B cell (primary cell): ENCODE data around the gene FLT1. TPM values are rescaled to one million over a fixed set of nuclear protein-coding genes. Genes with fewer than 3 reads are reported as not detected.

ENCODE experiments used
- ATAC-seq: fragments of 200-7000 bp; cut with Tn5 transposase; one replicate; pipeline ENCODE4 v1.10.0; 2021; ENCODE audit warnings: low read depth, mild to moderate bottlenecking, moderate number of reproducible peaks, moderate library complexity
- CTCF ChIA-PET: fragments of 350-600 bp; sonication (Branson Sonifier 250); formaldehyde crosslinking; loops from one replicate; lab custom pipeline; 2021; ENCODE audit warnings: antibody characterized with exemption, inconsistent platforms; lab: Charles Lee
- POLR2A ChIA-PET: fragments of 350-600 bp; sonication (Branson Sonifier 250); formaldehyde crosslinking; loops from one replicate; lab custom pipeline; 2021; ENCODE audit warnings: antibody characterized with exemption; lab: Charles Lee
- DNase-seq: peaks from one replicate; pipeline ENCODE4 v3.0.0; 2013
- H2AFZ ChIP-seq: 2 replicates; pipeline ENCODE4 v1.6.1; 2012; ENCODE audit warnings: mild to moderate bottlenecking, low read depth, low read length; ENCODE audit not compliant: insufficient read depth, poor library complexity, severe bottlenecking
- H3K27ac ChIP-seq, 2 donors: 1 replicate in 1 of 2; 2 replicates in 1 of 2; pipeline ENCODE4 v1.5.1; 2012 to 2013; ENCODE audit warnings: low read length in 2 of 2, mild to moderate bottlenecking in 2 of 2, moderate library complexity in 1 of 2
- H3K27me3 ChIP-seq, 4 experiments: fragments of 200-600 bp in 1 of 4; sonication (generic) in 1 of 4; replicated peaks in 1 of 4; 1 replicate in 2 of 4; 2 replicates in 2 of 4; pipeline versions ENCODE4 v1.6.1 to v1.7.0; 2013 to 2016; ENCODE audit warnings: low read length in 3 of 4, mild to moderate bottlenecking in 2 of 4, mixed read lengths in 1 of 4, moderate library complexity in 1 of 4; ENCODE audit not compliant: insufficient read depth in 4 of 4, control insufficient read depth in 3 of 4; ENCODE audit errors: control extremely low read depth in 1 of 4
- H3K36me3 ChIP-seq, 2 experiments: replicated peaks in 1 of 2; 1 replicate in 1 of 2; 2 replicates in 1 of 2; pipeline versions ENCODE4 v1.6.1 to v1.7.1; 2013; ENCODE audit warnings: low read length in 1 of 2; ENCODE audit not compliant: insufficient read depth in 2 of 2, control insufficient read depth in 1 of 2; ENCODE audit errors: control extremely low read depth in 1 of 2, extremely low read depth in 1 of 2
- H3K4me1 ChIP-seq, 2 donors: fragments of 200-600 bp in 1 of 2; sonication (generic) in 1 of 2; 1 replicate in 1 of 2; 2 replicates in 1 of 2; pipeline versions ENCODE4 v1.5.1 to v1.6.1; 2013 to 2017; ENCODE audit warnings: low read length in 2 of 2; ENCODE audit not compliant: control insufficient read depth in 2 of 2, insufficient read depth in 2 of 2
- H3K4me2 ChIP-seq: replicated peaks from 2 replicates; pipeline ENCODE3; 2012; ENCODE audit warnings: mild to moderate bottlenecking, low read depth, low read length; ENCODE audit not compliant: poor library complexity, severe bottlenecking
- H3K4me3 ChIP-seq, 5 experiments: fragments of 200-600 bp in 1 of 5; sonication (generic) in 1 of 5; 1 replicate in 3 of 5; 2 replicates in 2 of 5; pipeline versions ENCODE4 v1.5.1 to v1.7.0; 2011 to 2016; ENCODE audit warnings: low read length in 4 of 5, mild to moderate bottlenecking in 4 of 5, low read depth in 2 of 5, control low read depth in 1 of 5, moderate library complexity in 1 of 5; ENCODE audit not compliant: insufficient read depth in 1 of 5; ENCODE audit errors: control extremely low read depth in 1 of 5, extremely low read depth in 1 of 5
- H3K79me2 ChIP-seq: fragments of 200-600 bp; sonication (generic); one replicate; pipeline ENCODE4 v1.6.0; 2016; ENCODE audit warnings: low read length; ENCODE audit not compliant: control insufficient read depth, insufficient read depth
- H3K9ac ChIP-seq: fragments of 200-600 bp; sonication (generic); 2 replicates; pipeline ENCODE4 v1.6.1; 2017; ENCODE audit warnings: mild to moderate bottlenecking, low read length, moderate library complexity
- H3K9me3 ChIP-seq, 3 donors: one replicate each; pipeline versions ENCODE4 v1.6.1 to v1.7.1; 2013; ENCODE audit warnings: low read length in 2 of 3; ENCODE audit not compliant: control insufficient read depth in 2 of 3, insufficient read depth in 1 of 3; ENCODE audit errors: control extremely low read depth in 1 of 3
- H4K20me1 ChIP-seq: 2 replicates; pipeline ENCODE4 v1.6.0; 2012; ENCODE audit warnings: mild to moderate bottlenecking, low read length; ENCODE audit not compliant: insufficient read depth, control insufficient read depth, poor library complexity, severe bottlenecking
- H3K27ac Mint-ChIP-seq: one replicate; pipeline ENCODE4 v1.8.0; 2021; ENCODE audit warnings: mixed read lengths
- H3K27me3 Mint-ChIP-seq: one replicate; pipeline ENCODE4 v1.8.0; 2021; ENCODE audit warnings: mixed read lengths
- H3K4me1 Mint-ChIP-seq: one replicate; pipeline ENCODE4 v1.8.0; 2021; ENCODE audit warnings: mixed read lengths
- H3K4me3 Mint-ChIP-seq: one replicate; pipeline ENCODE4 v1.8.0; 2021; ENCODE audit warnings: mixed read lengths
- H3K9me3 Mint-ChIP-seq: one replicate; pipeline ENCODE4 v1.8.0; 2022; ENCODE audit warnings: mixed read lengths; ENCODE audit not compliant: insufficient read depth
- EZH2 ChIP-seq: IDR thresholded peaks from 2 replicates; pipeline ENCODE4 v1.6.1; 2012; ENCODE audit warnings: borderline replicate concordance, low read depth, mild to moderate bottlenecking, moderate library complexity, low read length; ENCODE audit not compliant: insufficient read depth, poor library complexity, severe bottlenecking
- WGBS: methylation state at CpG from one replicate; pipeline ENCODE4 v1.1.5; 2013; ENCODE audit warnings: missing lambda C conversion rate; ENCODE audit not compliant: insufficient coverage; 5-methylcytosine and 5-hydroxymethylcytosine counted together
- intact Hi-C: fragments of 100-400 bp; cut with micrococcal nuclease; formaldehyde crosslinking; loops from one replicate; pipeline ENCODE4 v1.10.0; 2022
- polyA plus RNA-seq: library from polyadenylated mRNA; depleted of rRNA; stranded (reverse); fragments of >200 nt; gene quantifications from 2 replicates; pipeline ENCODE4 v1.2.3, GENCODE V29; 2012
- total RNA-seq, 2 donors: library from RNA; stranded (reverse); fragments of 120-200 nt in 1 of 2; gene quantifications; 1 replicate in 1 of 2; 2 replicates in 1 of 2; pipeline versions ENCODE4 v1.2.3 to v1.2.4, GENCODE V29; 2013 to 2022
- TF ChIP-seq, protein P1 (sequence below): fragments of 200-600 bp; IDR thresholded peaks from one replicate; pipeline ENCODE4 v1.8.0; 2022; ENCODE audit warnings: antibody characterized with exemption, mild to moderate bottlenecking

The FLT1 gene
- total and polyA plus RNA-seq, 2 donors (not counting 1 experiment from before 2014, with no cell fraction given) = 1.1 to 1.2 TPM

- DNase-seq = no peak
- Histone ChIP-seq H3K4me3 (no peak overlapping the region), H3K9me3 (no peaks in the 10 kb centered on the region), H2AFZ (no peak overlapping the region), H3K4me2 (no peak overlapping the region), H3K4me1 (no peaks in the 10 kb centered on the region), H3K27ac (no peak overlapping the region), H4K20me1 (no peaks in the 10 kb centered on the region), H3K79me2 (no peaks in the 10 kb centered on the region), H3K9ac (no peak overlapping the region), H3K27me3 (no peaks in the 10 kb centered on the region), H3K36me3 (peaks cover 0 to 4% of the 10 kb centered on the region in 2 experiments)
- POLR2A ChIA-PET = no interaction called here
- CTCF ChIA-PET = no interaction called here
- ATAC-seq = no peak
- peaks cover 8% of the 10 kb centered on the region for H3K27me3 Mint-ChIP-seq
- no peak overlapping the region for H3K27ac Mint-ChIP-seq
- no peak overlapping the region for H3K4me3 Mint-ChIP-seq
- intact Hi-C loops = no loop called here
- TF ChIP-seq, protein P1, sequence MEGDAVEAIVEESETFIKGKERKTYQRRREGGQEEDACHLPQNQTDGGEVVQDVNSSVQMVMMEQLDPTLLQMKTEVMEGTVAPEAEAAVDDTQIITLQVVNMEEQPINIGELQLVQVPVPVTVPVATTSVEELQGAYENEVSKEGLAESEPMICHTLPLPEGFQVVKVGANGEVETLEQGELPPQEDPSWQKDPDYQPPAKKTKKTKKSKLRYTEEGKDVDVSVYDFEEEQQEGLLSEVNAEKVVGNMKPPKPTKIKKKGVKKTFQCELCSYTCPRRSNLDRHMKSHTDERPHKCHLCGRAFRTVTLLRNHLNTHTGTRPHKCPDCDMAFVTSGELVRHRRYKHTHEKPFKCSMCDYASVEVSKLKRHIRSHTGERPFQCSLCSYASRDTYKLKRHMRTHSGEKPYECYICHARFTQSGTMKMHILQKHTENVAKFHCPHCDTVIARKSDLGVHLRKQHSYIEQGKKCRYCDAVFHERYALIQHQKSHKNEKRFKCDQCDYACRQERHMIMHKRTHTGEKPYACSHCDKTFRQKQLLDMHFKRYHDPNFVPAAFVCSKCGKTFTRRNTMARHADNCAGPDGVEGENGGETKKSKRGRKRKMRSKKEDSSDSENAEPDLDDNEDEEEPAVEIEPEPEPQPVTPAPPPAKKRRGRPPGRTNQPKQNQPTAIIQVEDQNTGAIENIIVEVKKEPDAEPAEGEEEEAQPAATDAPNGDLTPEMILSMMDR = no peak
- TF ChIP-seq EZH2 = no peak
- H3K9me3 Mint-ChIP-seq = no peaks in the 10 kb centered on the region
- WGBS = 100% methylated on average over 1 of the region's 5 CpGs
- no peaks in the 10 kb centered on the region for H3K4me1 Mint-ChIP-seq
These were observed 119.5 kb downstream of the FLT1 start for GRCh38 chr13:28375250-28375930.

GRCh38 chr13:28373810-28374209, 121.1 kb downstream of the FLT1 start:
- Mint-ChIP-seq H3K27ac (no peak overlapping the region), H3K4me1 (no peaks in the 10 kb centered on the region), H3K4me3 (no peak overlapping the region), H3K27me3 (peaks cover 6% of the 10 kb centered on the region), H3K9me3 (no peaks in the 10 kb centered on the region)
- peaks cover 0 to 2% of the 10 kb centered on the region in 2 experiments for H3K36me3 ChIP-seq
- no peaks in the 10 kb centered on the region for H3K27me3 ChIP-seq
- ATAC-seq (no peak), DNase-seq (no peak)
- 75% methylated on average over 2 of the region's 3 CpGs for WGBS
- H3K4me1 ChIP-seq = no peaks in the 10 kb centered on the region
- no peak overlapping the region for H3K27ac ChIP-seq
- ChIA-PET CTCF (no interaction called here), POLR2A (no interaction called here)
- H3K9ac ChIP-seq = no peak overlapping the region
- no peaks in the 10 kb centered on the region for H3K9me3 ChIP-seq
- H3K79me2 ChIP-seq = no peaks in the 10 kb centered on the region
- H3K4me3 ChIP-seq = no peak overlapping the region
- TF ChIP-seq, protein P1 = no peak
- TF ChIP-seq EZH2 = no peak
- H3K4me2 ChIP-seq = no peak overlapping the region
- intact Hi-C loops = no loop called here
- H2AFZ ChIP-seq = no peak overlapping the region
- no peaks in the 10 kb centered on the region for H4K20me1 ChIP-seq
